SU-DHL-6 (cell line): ENCODE data around the gene AP1S1.
"Not testable (repeated sequence)": the region's sequence is repeated elsewhere in the genome, so short reads cannot be mapped to it uniquely, and the experiment has no call there.

Experiments
- H2AFZ ChIP-seq: fragments of 200-600 bp; sonication (generic); 2 replicates; pipeline ENCODE4 v1.6.1; 2014; ENCODE audit warnings: low read depth, mild to moderate bottlenecking, moderate library complexity, mixed read lengths, antibody characterized with exemption, low read length; ENCODE audit not compliant: severe bottlenecking
- H3F3A ChIP-seq: fragments of 200-600 bp; shearing (Covaris generic); 2 replicates; pipeline ENCODE4 v1.6.0; 2016; ENCODE audit warnings: antibody characterized with exemption, mild to moderate bottlenecking; ENCODE audit not compliant: insufficient read depth
- H3K27ac ChIP-seq: fragments of 200-600 bp; sonication (generic); 2 replicates; pipeline ENCODE4 v1.5.1; 2016; ENCODE audit warnings: low read depth, mild to moderate bottlenecking, low read length, moderate library complexity, mixed read lengths
- H3K27me3 ChIP-seq: fragments of 200-600 bp; sonication (generic), shearing (Covaris generic); 2 replicates; pipeline ENCODE4 v1.6.0; 2014; ENCODE audit warnings: mild to moderate bottlenecking, low read length
- H3K36me3 ChIP-seq: fragments of 200-600 bp; sonication (generic); 2 replicates; pipeline ENCODE4 v1.6.1; 2014; ENCODE audit warnings: mild to moderate bottlenecking, low read length, mixed read lengths
- H3K4me2 ChIP-seq: fragments of 300-600, 200-600 bp; shearing (Covaris generic), sonication (generic); 2 replicates; pipeline ENCODE4 v1.6.0; 2014; ENCODE audit warnings: low read length, low read depth, mild to moderate bottlenecking; ENCODE audit not compliant: poor library complexity, severe bottlenecking
- H3K4me3 ChIP-seq: fragments of 200-600 bp; sonication (generic); 2 replicates; pipeline ENCODE4 v1.5.1; 2014; ENCODE audit warnings: antibody characterized with exemption, low read length, mild to moderate bottlenecking, mixed read lengths; ENCODE audit not compliant: insufficient read depth, poor library complexity, severe bottlenecking
- H3K79me2 ChIP-seq: fragments of 200-600 bp; sonication (generic); 2 replicates; pipeline ENCODE4 v1.6.1; 2014; ENCODE audit warnings: mild to moderate bottlenecking, low read length, moderate library complexity; ENCODE audit not compliant: insufficient read depth
- H3K9ac ChIP-seq: fragments of 200-600 bp; sonication (generic); 2 replicates; pipeline ENCODE4 v1.7.0; 2014; ENCODE audit warnings: mild to moderate bottlenecking, low read length
- H3K9me2 ChIP-seq: fragments of 200-600 bp; sonication (generic); replicated peaks from 2 replicates; pipeline ENCODE4 v1.6.1; 2014; ENCODE audit warnings: low read length; ENCODE audit not compliant: insufficient read depth
- H3K9me3 ChIP-seq: fragments of 200-600 bp; sonication (generic); 2 replicates; pipeline ENCODE4 v1.6.1; 2014; ENCODE audit warnings: low read length, mixed read lengths; ENCODE audit not compliant: insufficient read depth
- H4K20me1 ChIP-seq: fragments of 200-600 bp; sonication (generic); 2 replicates; pipeline ENCODE4 v1.6.1; 2014; ENCODE audit warnings: low read depth, mild to moderate bottlenecking, antibody characterized with exemption, low read length, moderate library complexity, mixed read lengths
- CTCF ChIP-seq: fragments of 200-600 bp; sonication (generic); IDR thresholded peaks from one replicate; pipeline ENCODE4 v1.5.1; 2017; ENCODE audit warnings: antibody characterized with exemption, mild to moderate bottlenecking, low read length, moderate library complexity; ENCODE audit not compliant: insufficient read depth, poor library complexity, severe bottlenecking
- EZH2phosphoT487 ChIP-seq: fragments of 200-600 bp; sonication (generic), shearing (Covaris generic); conservative IDR thresholded peaks from 2 replicates; pipeline ENCODE4 v1.6.1; 2018; ENCODE audit warnings: mild to moderate bottlenecking, antibody characterized with exemption, low read length, moderate library complexity, mixed read lengths

Gene AP1S1

GRCh38 chr7:101111261-101111660, 43.0 kb upstream of the AP1S1 start:
- TF ChIP-seq EZH2phosphoT487 (no peak), CTCF (no peak)
- no peak overlapping the region for H3K4me3 ChIP-seq
- no peaks in the 10 kb centered on the region for H3K9me2 ChIP-seq
- no peak overlapping the region for H3K9ac ChIP-seq
- no peak overlapping the region for H2AFZ ChIP-seq
- no peaks in the 10 kb centered on the region for H3K9me3 ChIP-seq
- no peaks in the 10 kb centered on the region for H3F3A ChIP-seq
- H3K27ac ChIP-seq: no peak overlapping the region
- H3K36me3 ChIP-seq: no peaks in the 10 kb centered on the region
- no peaks in the 10 kb centered on the region for H3K27me3 ChIP-seq
- H4K20me1 ChIP-seq: no peaks in the 10 kb centered on the region
- H3K4me2 ChIP-seq: no peak overlapping the region
- H3K79me2 ChIP-seq: no peaks in the 10 kb centered on the region

GRCh38 chr7:101112233-101112632, 42.0 kb upstream of the AP1S1 start:
- no peak overlapping the region for H3K9ac ChIP-seq
- H3K79me2 ChIP-seq: no peaks in the 10 kb centered on the region
- TF ChIP-seq CTCF (no peak), EZH2phosphoT487 (no peak)
- H3K4me2 ChIP-seq: no peak overlapping the region
- no peaks in the 10 kb centered on the region for H3K9me2 ChIP-seq
- no peak overlapping the region for H3K4me3 ChIP-seq
- H3K27ac ChIP-seq: no peak overlapping the region
- no peaks in the 10 kb centered on the region for H3K27me3 ChIP-seq
- H3K36me3 ChIP-seq: no peaks in the 10 kb centered on the region
- H3K9me3 ChIP-seq: no peaks in the 10 kb centered on the region
- H4K20me1 ChIP-seq: no peaks in the 10 kb centered on the region
- H3F3A ChIP-seq: no peaks in the 10 kb centered on the region
- H2AFZ ChIP-seq: no peak overlapping the region

GRCh38 chr7:101113140-101113539, 41.1 kb upstream of the AP1S1 start:
- H3K36me3 ChIP-seq, H4K20me1 ChIP-seq, H3K27me3 ChIP-seq, H3K9ac ChIP-seq, H2AFZ ChIP-seq, H3K4me2 ChIP-seq, H3K9me3 ChIP-seq, H3F3A ChIP-seq, H3K9me2 ChIP-seq, H3K79me2 ChIP-seq, H3K27ac ChIP-seq, H3K4me3 ChIP-seq: not testable (repeated sequence)

GRCh38 chr7:101113836-101114235, 40.4 kb upstream of the AP1S1 start:
- no peak overlapping the region for H3K9ac ChIP-seq
- H4K20me1 ChIP-seq: no peaks in the 10 kb centered on the region
- H3K9me2 ChIP-seq: no peaks in the 10 kb centered on the region
- TF ChIP-seq EZH2phosphoT487 (no peak), CTCF (no peak)
- no peak overlapping the region for H3K4me2 ChIP-seq
- no peak overlapping the region for H2AFZ ChIP-seq
- H3F3A ChIP-seq: no peaks in the 10 kb centered on the region
- H3K4me3 ChIP-seq: no peak overlapping the region
- H3K36me3 ChIP-seq: no peaks in the 10 kb centered on the region
- no peak overlapping the region for H3K27ac ChIP-seq
- H3K27me3 ChIP-seq: no peaks in the 10 kb centered on the region
- no peaks in the 10 kb centered on the region for H3K9me3 ChIP-seq
- H3K79me2 ChIP-seq: no peaks in the 10 kb centered on the region
